IPS DF 4.7 (cell line): ENCODE results near the gene KCNQ1.

Source experiments
- DNase-seq: peaks from one replicate; pipeline ENCODE4 v3.0.0-alpha.2; 2013; ENCODE audit warnings: low spot score; ENCODE audit errors: extremely low read depth

Gene KCNQ1

DNA sequence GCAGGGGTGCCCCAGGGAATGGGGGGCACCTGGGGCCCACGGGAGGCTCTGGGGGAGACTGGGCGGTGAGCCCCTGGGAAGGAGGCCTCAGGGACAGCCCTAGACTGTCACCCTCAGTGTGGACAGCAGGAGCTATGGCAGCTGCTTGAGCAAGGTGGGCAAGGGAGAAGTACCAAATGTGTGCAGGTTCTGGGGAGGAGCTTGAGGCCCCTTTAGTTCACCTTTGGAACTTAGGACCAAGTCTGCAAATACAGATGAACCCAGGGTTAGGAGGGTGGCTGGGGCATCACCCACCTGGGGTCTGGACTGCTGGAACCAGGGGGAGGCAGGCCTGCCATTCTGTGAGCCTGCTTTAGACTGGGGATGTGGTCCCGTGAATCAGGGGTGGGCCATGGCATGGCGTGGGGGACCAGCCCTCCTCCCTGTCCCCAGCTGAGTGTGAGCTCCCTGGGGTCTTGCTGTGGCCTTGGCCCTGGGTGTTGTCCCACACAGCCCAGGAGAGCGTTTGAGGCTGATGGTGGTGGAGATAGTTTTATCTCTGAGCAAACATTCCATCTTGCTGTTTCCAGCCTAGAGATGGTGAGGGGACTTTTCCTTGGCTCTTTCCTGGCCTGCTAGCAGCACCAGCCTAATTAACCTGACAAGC lies 122.3 kb downstream of the KCNQ1 start:
- no peak for DNase-seq

DNA sequence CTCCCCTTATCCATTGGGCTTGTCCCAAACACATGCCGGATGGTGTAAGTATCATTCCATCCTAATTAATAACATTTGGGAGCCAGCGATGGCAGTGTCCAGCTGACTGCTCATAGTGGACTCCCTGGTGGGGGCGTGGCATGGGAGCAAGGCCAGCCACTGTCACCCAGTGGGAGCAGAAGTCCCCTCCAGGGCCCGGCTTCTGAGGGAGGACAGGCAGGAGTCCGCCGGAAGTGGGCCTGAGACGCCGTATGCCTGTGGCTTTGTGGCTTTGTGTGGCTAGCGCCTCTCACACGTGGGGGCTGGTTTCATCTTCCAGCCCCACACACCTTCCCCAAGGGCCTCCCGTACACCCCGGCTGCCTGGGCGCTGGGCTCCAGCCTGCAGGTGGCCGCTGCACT lies 124.5 kb downstream of the KCNQ1 start:
- DNase-seq, result no peak

DNA sequence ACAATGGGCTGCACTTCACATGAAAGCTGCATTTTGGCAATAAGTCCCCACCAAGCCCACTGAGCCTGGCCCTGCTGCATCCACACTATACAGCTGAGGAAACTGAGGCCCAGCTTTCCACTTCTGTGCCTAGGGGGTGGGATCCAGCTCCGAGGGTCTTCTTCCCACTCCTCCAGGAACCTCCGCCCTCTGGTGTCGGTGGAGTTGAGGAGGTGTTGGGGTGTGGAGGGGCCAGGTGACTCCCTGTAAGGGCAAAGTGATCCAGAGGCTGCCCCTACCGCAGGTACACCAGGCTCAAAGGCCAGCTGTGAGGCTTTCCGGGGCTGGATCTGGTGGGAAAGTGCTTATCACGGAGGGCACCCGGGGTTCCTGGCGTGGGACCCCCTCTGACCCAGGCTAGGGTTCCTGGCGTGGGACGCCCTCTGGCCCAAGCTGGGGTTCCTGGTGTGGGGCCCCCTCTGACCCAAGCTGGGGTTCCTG lies 125.0 kb downstream of the KCNQ1 start:
- DNase-seq, result no peak

DNA sequence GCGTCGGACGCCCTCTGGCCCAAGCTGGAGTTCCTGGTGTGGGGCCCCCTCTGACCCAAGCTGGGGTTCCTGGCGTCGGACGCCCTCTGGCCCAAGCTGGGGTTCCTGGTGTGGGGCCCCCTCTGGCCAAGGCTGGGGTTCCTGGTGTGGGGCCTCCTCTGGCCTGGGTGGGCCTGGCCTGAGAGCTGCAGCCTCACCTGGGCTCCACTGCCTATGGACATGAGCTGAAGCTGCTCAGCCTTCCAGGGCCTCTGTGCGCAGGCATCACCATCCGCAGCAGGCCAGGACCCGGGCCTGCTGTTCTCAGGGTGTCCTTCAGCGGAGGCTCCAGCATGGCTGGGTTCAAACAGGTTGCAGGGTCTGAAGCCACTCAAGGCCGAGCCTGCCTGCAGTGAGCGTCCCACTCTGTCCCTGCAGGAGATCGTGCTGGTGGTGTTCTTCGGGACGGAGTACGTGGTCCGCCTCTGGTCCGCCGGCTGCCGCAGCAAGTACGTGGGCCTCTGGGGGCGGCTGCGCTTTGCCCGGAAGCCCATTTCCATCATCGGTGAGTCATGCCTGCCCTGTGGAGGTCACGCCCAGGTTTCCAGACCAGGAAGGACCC lies 125.5 kb downstream of the KCNQ1 start:
- no peak for DNase-seq

DNA sequence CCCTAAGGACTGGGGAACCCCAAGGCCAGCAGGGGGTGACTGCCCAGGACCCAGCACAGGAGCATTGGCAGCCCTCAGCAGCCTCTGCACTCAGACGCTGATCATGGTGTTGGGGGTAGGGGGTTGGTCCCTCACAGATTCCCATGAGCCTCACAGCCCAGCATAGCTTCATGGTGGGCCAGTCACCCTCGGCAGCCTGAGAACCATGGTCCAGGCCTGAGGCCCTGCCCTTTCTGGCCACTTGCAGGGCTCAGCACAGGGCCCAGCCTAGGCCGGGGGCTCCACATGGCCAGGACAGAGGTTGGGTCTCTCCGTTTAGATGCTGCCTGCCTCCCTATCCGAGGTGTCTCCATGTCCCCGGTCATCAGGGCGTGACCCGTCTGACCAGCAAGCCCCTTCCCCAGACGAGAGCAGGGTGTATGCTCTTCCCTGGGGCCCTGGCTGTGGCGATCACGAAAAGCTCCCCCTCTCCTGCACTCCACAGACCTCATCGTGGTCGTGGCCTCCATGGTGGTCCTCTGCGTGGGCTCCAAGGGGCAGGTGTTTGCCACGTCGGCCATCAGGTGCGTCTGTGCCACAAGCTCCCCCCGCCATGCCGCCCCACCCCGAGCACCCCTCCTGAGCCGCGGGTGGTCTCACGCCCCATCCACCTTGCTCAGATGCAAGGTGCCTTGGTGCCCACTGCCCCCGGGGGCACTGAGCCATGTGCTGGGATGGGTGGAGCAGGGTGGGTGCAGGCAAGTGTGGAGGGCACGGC lies 126.2 kb downstream of the KCNQ1 start:
- no peak for DNase-seq

DNA sequence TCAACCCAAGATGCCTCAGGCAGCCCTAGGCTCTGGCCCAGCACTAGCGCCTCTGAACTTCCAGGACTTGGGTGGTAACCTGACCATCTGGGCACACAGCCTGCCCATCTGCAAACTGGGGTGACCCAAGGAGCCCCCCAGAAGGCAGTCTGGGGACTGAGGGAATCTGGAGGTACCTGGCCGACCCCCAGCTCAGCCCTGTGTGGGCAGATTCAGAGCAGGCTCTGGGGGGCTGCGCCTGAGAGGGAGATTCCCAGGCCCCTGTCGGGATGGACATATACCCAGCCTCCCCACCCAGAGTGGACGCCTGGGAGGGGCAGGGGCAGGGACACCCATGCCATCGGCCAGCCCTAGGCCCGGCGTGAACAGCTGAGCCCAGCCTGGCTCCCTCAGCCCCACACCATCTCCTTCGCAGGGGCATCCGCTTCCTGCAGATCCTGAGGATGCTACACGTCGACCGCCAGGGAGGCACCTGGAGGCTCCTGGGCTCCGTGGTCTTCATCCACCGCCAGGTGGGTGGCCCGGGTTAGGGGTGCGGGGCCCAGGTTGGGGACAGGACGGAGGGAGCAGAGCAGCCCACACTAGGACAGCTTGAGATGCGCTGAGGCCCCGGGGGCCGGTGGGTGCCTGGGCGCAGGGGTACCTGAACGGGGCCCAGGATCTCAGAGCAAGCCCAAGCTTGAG lies 126.9 kb downstream of the KCNQ1 start:
- DNase-seq, result no peak

DNA sequence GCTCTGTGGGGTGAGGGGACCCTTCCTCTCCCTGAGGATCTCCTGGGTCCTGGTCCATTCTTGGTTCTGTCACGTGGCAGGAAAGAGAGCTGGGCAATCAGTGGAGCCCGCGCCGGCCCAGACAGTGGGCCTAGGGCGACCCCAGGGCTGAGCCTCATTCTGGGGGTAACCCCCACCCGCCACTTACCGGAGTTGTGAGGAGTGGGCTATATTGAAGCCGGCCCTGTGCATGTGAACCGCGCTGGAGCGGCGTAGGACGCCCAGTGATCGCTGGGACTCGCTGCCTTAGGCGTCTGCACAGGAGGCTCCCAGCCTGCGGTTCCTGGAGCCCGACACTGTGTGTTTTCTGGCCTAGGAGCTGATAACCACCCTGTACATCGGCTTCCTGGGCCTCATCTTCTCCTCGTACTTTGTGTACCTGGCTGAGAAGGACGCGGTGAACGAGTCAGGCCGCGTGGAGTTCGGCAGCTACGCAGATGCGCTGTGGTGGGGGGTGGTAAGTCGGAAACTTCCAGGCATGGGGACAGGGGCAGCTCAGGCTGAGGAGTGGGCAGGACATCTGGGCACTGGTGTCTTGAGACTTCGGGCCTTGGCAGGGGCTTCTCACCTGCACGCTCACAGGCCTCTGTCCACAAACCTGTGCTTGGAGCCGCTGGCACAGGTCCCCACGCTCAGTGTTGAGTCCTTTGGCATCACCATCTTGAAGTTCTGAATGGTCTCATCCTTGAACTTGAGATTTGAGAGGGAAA lies 127.9 kb downstream of the KCNQ1 start:
- no peak for DNase-seq

DNA sequence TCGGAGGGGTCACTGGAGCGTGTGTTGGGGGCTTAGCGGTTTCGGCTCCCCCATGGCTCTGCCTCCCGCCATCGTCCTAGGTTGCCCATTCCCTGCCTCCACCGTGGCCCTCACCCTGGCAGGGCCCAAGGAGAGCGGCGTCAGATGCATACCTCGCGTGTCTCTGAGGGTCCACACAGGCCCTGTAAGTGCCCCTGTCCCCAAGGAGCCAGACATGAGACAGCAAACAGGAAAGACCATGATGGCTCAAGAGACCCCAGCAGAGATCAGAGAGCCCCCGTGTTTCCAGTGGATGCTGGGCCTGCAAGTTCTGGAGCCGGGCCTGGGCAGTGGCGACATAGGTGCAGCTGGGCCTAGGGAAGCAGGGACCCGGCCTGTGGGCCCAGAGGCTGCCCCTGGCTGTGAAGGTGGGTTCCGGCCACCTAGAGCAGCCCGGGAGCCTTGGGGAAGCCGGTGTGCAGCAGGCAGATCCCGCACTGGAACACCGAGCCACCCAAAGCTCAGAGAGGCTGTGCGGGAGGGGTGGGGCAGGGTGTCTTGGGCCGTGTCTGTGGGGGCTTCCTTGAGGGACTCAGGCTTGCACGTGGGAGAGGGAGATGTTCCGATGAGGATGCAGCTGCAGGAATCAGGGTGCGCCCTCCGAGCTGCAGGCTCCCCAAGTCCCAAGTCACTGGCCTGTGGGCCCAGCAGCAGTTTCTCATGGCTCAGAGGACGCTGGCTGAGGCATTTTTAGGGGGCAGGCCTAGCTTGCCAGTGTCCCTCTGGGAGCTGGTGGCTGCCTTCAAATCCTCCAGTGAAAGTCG lies 128.6 kb downstream of the KCNQ1 start:
- no peak for DNase-seq

DNA sequence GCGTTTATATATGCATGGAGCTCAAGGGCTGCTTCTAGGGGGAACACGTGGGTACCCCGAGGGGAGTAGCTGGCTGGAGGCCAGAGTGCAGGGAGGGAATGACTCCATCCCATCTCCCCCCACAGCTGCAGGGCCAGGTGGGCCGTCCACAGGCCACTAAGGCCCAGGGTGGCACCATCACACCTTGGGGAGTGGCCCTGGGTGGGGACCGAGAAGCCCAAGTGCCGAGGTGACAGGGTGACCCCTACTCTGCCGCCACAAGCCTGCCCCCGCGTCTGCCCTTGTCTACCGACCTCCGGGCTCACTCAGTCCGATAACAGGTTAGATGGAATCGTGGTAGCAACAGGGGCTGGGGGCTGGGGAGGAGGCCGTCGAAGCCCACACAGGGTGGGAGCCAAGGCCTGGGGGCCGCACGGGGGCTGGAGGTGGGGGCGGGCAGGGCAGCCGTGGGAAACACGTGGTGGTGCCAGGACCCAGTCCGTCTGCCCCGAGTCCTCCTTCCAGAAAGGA lies 129.3 kb downstream of the KCNQ1 start:
- DNase-seq, result no peak

DNA sequence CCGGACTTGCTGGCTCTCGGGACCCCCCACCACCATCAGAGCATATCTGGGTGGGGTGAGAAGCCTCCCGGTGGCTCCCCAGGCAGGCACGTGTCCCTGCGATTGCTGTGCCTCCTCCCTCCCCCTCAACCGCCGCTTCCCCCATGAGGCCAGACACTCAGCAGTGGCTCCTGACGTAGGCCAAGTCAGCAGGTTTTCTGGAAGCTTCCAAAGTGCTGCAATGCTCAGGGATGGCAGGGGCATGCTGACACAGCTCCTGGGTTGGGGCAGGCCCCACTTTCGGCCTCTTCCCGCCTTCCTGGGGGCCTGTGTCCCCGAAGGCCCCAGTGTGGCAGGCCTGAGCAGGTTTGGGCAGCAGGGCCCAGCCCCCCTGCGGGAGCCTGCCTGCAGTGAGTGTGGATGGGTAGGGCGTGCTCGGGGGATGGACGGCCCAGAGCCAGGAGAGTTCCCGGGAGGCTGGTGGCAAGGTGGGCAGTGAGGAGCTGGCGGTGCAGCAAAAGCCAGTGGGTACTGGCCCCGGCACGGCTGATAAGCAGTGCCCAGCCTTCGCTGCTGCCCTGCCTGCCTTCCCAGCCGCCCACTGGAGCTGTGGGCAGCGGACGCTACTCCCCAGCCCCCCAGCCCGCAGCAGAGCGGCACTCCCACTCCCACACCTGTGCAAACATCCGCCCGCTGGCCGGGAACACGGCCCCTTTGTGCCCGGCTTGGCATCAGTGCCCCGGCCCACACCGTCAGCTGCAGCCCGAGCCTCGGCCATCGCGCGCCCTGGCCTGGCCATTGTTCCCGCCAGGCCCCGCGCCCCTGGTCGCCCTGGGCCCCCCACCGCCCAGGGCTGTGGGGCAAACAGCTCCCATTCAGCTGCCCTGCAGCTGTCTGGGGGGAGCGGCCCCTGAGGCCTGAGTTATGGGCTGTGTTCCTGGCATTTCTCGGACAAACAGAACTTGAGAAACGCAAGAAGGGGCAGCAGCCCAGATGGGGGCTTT lies 130.0 kb downstream of the KCNQ1 start:
- DNase-seq, result no peak

DNA sequence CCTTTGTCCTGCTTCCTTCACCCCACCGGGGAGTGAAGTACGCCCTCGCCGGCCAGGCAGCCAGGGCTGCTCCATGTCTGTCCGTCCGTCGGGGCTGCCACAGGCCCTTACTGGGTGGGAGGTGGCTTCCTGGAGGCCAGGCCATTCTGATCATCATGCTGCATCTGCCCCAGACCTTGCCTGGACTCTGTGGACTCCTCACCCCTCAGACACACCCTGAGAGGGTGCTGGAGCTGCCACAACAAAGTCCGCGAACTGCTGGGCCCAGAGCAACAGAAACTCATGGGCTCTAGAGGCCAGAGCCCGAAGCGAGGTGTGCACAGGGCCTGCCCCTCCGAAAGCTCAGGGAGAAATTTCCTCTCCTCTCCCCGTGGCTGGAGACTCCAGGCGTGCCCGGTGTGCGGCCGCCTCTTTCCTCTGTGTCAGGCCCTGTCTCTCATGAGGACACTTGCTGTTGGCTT lies 130.8 kb downstream of the KCNQ1 start:
- no peak for DNase-seq

DNA sequence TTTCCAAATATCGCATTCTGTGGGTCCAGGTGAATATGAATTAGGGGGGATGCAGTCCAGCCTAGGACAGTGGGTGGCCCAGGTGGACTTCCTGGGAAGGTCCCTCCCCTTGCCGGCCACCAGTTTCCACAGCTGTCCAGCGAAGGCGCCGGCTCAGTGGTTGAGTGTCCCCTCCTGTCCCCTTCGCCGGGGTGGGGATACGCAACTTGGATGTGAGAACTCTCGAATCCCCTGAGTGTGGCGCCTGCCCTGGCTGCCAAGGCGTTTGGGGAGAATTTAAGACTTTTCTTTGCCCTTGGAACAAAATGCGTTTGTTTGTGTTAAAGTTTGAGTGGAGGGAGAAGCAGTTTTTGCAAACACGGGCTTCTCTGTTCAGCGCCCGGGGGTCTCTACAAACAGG lies 131.3 kb downstream of the KCNQ1 start:
- no peak for DNase-seq

DNA sequence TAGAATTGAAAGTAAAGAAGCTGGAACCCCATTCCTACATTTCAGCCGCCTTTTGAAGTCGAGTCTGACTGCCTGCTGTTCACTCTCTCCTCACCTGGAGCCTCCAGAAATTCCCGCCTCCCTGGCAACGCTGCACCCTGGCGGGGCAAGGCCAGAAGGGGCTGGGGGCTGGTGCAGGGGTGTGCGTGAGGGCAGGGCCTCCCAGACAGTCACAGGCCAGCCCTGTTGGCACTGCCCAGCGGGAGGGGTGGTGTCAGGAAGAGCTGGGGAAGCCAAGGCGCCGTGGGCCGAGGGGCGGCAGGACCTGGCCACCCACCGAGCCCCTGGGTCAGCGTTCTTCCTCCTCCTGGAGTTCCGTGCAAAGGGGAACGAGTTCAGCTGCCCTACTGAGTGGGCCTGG lies 131.7 kb downstream of the KCNQ1 start:
- no peak for DNase-seq

DNA sequence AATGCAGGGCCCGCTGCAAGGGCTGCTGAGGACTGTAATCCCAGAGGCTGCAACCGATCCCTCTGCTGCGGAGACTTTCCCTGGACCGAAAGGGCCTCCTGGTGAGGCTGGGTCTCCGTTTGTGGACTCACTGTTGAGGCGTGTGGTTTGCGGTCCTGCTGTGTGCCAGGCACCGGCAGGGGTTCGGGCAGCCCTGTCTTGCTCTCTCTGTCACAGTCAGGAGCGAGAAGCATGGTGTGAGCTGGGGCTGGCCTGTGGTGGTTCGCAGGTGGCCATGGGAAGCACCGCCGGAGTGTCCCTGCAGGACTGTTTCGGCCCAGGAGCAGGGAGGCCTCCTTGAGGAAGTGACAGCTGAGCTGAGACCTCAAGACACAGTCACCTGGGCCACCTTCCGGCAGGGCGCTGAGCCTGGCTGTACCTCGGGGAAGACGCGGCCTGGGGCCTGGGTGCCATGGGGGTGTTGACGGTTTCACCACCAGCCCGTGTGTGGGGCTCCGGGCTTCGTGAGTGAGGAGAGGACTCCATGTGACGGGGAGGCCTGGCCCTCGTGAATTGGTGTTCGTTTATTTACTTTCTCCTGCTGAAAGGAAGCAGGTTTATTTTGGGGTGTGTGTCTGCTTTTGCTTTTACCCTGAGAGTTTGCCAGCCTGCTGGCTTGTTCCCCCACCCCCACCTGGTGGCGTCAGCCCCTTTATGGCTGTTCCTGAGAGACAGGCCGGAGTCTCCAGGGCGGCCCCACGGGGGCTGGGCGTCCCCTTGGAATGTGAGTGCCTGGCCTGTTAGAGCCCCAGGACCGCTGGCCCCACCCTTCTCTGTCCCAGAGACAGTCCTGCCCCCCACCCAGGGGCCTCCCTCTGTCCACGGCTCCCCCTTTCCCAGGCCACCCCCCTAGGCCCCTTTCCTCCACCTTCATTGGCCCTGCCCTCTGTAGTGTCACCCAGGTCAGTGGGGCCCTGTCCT lies 132.5 kb downstream of the KCNQ1 start:
- DNase-seq, result no peak

DNA sequence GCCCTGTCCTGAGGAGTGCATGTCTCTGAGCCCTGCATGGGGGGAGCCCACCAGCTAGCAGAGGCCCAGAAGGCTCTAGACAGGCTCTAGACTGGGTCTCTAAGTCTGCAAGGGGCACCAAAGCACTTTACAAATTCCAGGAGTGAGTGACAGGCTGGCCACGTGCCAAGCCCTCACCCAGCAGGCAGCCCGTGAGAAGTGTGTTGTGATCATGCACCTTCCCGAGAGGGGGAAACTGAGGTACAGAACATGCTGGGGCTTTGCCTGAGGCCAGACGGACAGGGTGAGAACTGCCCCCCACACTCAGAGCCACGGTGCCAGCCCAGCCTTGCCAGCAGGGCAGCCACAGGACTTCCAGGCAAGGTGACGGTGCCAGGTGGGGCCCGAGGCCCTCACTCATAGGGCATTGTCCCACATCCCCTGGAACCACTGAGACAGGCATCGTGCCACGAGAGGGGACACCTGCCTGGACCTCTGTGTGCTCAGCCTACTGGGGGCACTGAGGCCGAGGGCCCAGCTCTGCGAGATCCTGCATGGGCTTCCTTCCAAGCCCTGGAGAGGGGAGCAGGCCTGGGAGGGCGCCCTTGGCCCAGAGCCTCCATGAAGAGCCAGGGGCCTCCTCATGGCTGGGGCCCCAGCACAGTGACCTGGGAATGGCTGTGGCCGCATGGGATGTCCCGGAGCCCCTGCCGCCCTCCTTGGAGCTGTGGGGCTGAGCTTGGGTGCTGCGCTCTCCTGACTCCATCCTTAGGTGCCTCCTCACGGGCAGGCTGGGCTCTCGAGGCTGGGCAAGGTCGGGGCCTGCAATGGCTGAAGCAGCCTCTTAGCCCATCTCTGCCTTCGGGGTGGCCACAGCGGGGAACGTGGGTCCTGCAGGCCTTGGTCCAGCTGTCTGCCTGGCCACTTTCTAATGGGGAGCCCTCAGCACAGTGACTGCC lies 133.5 kb downstream of the KCNQ1 start:
- DNase-seq, result no peak

DNA sequence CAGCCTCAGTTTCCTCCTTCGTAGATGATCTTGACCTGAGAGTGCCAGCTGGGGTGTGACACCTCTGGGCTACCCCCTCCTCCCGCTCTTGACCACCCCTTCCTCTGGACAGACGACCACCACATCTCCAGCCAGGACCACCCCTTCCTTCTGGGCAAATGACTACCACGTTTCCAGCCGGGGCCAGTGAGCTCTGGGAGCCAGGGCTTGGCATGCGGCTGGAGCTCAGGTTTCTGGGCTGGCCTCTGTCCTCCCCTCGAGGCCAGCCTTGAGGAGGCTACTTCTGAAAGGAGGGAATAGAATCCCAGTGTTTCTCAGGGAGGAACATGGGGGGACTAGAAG lies 134.1 kb downstream of the KCNQ1 start:
- DNase-seq, result no peak
